Measurements from ENCODE around the gene PRKCD.
A peak's percentile ranks its signal among the peaks of the same experiment; 100 is the strongest.

The PRKCD gene

GRCh38 chr3:53157974-53158580 lies 2.9 kb upstream of the PRKCD start:
- DNase-seq = no peak

- DNase-seq = peak; percentile 4
These were observed 2.2 kb upstream of the PRKCD start for GRCh38 chr3:53158765-53159155.

GRCh38 chr3:53159156-53160060 lies 1.6 kb upstream of the PRKCD start:
- no peak for DNase-seq

- no peak for DNase-seq
These were observed 849 bp upstream of the PRKCD start for GRCh38 chr3:53160061-53160659.

GRCh38 chr3:53161450-53161819 lies 426 bp downstream of the PRKCD start:
- no peak for DNase-seq

GRCh38 chr3:53161820-53162671 lies 1.0 kb downstream of the PRKCD start:
- DNase-seq = peak; percentile 20

- DNase-seq = no peak
These were observed 1.8 kb downstream of the PRKCD start for GRCh38 chr3:53162672-53163443.

GRCh38 chr3:53163444-53164387 lies 2.7 kb downstream of the PRKCD start:
- DNase-seq = no peak

GRCh38 chr3:53164911-53165310 lies 3.9 kb downstream of the PRKCD start:
- DNase-seq = no peak

- DNase-seq = no peak
These were observed 5.2 kb downstream of the PRKCD start for GRCh38 chr3:53166206-53166605.

GRCh38 chr3:53166781-53167291 lies 5.8 kb downstream of the PRKCD start:
- DNase-seq = no peak

GRCh38 chr3:53167418-53168174 lies 6.6 kb downstream of the PRKCD start:
- DNase-seq = no peak

- DNase-seq = no peak
These were observed 7.3 kb downstream of the PRKCD start for GRCh38 chr3:53168175-53168923.

- DNase-seq = peak; percentile 3
These were observed 8.2 kb downstream of the PRKCD start for GRCh38 chr3:53169045-53169831.

GRCh38 chr3:53169832-53170324 lies 8.9 kb downstream of the PRKCD start:
- no peak for DNase-seq

- DNase-seq = peak; percentile 55
These were observed 9.5 kb downstream of the PRKCD start for GRCh38 chr3:53170325-53171063.

- no peak for DNase-seq
These were observed 10.0 kb downstream of the PRKCD start for GRCh38 chr3:53171064-53171418.
